ENCODE data around the gene SLC27A1. TPM values are rescaled to one million over a fixed set of nuclear protein-coding genes. Genes with fewer than 3 reads are reported as not detected.

Gene SLC27A1
- polyA plus RNA-seq, 1 of the 3 experiments (the other 2 are of a cell fraction) = 15.0 TPM

DNA sequence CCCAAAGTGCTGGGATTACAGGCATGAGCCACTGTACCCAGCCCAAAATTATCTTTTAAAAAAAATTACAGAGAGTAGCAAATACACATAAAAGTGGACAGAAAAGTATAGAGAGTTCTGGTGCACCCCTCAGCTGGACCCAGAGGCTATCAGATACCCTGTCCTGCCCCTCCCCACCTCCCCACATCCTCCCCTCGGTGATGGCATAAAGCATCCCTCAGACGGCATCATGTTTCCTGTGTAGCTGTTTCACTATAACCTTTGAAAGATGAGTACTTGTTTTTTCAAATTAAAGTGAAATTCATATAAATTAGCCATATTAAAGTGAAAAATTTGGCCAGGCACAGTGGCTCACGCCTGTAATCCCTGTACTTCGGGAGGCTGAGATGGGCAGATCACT, 20.1 kb downstream of the SLC27A1 start:
- Histone ChIP-seq H3K4me3 (ENCODE audit: low read depth in 2 of 2, low read length in 1 of 2) (no peak overlapping the region), H3K9me2 (no peaks in the 10 kb centered on the region), H3K9ac (no peak overlapping the region), H3K36me3 (replicated peaks in 1 of 2; ENCODE audit: control insufficient read depth in 1 of 2, insufficient read depth in 2 of 2, low read length in 1 of 2) (peaks cover 0 to under 1% of the 10 kb centered on the region in 2 experiments), H4K20me1 (ENCODE audit: insufficient read depth) (no peaks in the 10 kb centered on the region), H3K4me2 (no peak overlapping the region), H3K9me3 (no peaks in the 10 kb centered on the region), H3F3A (replicated peaks; ENCODE audit: insufficient read depth) (peaks cover 6% of the 10 kb centered on the region), H3K27ac (ENCODE audit: low read depth in 2 of 2, low read length in 1 of 2) (no peak overlapping the region), H2AFZ (ENCODE audit: low read depth) (no peak overlapping the region), H3K79me2 (ENCODE audit: insufficient read depth) (no peaks in the 10 kb centered on the region), H3K27me3 (ENCODE audit: insufficient read depth) (no peaks in the 10 kb centered on the region), H3K4me1 (ENCODE audit: control insufficient read depth in 1 of 2, insufficient read depth in 2 of 2, low read depth in 1 of 2, low read length in 1 of 2) (no peaks in the 10 kb centered on the region; a peak in 1 of 4 replicates)
- CTCF ChIA-PET = no interaction called here
- no peak for DNase-seq
- POLR2A ChIA-PET = no interaction called here
- TF ChIP-seq SIN3A (IDR thresholded peaks at IDR 0.05; ENCODE audit: borderline replicate concordance, low read depth, low read length) (no peak), FOXM1 (IDR thresholded peaks at IDR 0.05; ENCODE audit: low read depth) (no peak), FOXJ3 (CRISPR knock-in tag; IDR thresholded peaks at IDR 0.05) (no peak), EP300 (IDR thresholded peaks at IDR 0.05; ENCODE audit: borderline replicate concordance in 1 of 2, low read depth in 1 of 2, low read length in 1 of 2) (no peak), YY1 (IDR thresholded peaks at IDR 0.05; ENCODE audit: low read depth) (no peak), GATA2 (CRISPR knock-in tag; IDR thresholded peaks at IDR 0.05) (no peak), EZH2phosphoT487 (IDR thresholded peaks at IDR 0.05; ENCODE audit: borderline replicate concordance, low read depth) (no peak), TAF1 (IDR thresholded peaks at IDR 0.05; ENCODE audit: borderline replicate concordance, low read depth, low read length) (no peak), FOSL2 (IDR thresholded peaks at IDR 0.05; ENCODE audit: borderline replicate concordance, low read depth) (no peak), RAD21 (IDR thresholded peaks at IDR 0.05; ENCODE audit: low read length) (no peak), RFX5 (IDR thresholded peaks at IDR 0.05; ENCODE audit: low read length) (no peak), TCF12 (IDR thresholded peaks at IDR 0.05) (no peak), MXI1 (IDR thresholded peaks at IDR 0.05; ENCODE audit: low read depth, low read length) (no peak)
- TF ChIP-seq, protein P1, sequence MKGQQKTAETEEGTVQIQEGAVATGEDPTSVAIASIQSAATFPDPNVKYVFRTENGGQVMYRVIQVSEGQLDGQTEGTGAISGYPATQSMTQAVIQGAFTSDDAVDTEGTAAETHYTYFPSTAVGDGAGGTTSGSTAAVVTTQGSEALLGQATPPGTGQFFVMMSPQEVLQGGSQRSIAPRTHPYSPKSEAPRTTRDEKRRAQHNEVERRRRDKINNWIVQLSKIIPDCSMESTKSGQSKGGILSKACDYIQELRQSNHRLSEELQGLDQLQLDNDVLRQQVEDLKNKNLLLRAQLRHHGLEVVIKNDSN (IDR thresholded peaks at IDR 0.05; ENCODE audit: borderline replicate concordance, low read depth) = no peak
- TF ChIP-seq, protein P2, sequence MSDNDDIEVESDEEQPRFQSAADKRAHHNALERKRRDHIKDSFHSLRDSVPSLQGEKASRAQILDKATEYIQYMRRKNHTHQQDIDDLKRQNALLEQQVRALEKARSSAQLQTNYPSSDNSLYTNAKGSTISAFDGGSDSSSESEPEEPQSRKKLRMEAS (IDR thresholded peaks at IDR 0.05; ENCODE audit: low read depth) = no peak
- TF ChIP-seq, protein P3, sequence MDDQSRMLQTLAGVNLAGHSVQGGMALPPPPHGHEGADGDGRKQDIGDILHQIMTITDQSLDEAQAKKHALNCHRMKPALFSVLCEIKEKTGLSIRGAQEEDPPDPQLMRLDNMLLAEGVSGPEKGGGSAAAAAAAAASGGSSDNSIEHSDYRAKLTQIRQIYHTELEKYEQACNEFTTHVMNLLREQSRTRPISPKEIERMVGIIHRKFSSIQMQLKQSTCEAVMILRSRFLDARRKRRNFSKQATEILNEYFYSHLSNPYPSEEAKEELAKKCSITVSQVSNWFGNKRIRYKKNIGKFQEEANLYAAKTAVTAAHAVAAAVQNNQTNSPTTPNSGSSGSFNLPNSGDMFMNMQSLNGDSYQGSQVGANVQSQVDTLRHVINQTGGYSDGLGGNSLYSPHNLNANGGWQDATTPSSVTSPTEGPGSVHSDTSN (IDR thresholded peaks at IDR 0.05) = no peak
- TF ChIP-seq, protein P4, sequence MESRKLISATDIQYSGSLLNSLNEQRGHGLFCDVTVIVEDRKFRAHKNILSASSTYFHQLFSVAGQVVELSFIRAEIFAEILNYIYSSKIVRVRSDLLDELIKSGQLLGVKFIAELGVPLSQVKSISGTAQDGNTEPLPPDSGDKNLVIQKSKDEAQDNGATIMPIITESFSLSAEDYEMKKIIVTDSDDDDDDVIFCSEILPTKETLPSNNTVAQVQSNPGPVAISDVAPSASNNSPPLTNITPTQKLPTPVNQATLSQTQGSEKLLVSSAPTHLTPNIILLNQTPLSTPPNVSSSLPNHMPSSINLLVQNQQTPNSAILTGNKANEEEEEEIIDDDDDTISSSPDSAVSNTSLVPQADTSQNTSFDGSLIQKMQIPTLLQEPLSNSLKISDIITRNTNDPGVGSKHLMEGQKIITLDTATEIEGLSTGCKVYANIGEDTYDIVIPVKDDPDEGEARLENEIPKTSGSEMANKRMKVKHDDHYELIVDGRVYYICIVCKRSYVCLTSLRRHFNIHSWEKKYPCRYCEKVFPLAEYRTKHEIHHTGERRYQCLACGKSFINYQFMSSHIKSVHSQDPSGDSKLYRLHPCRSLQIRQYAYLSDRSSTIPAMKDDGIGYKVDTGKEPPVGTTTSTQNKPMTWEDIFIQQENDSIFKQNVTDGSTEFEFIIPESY (IDR thresholded peaks at IDR 0.05; ENCODE audit: borderline replicate concordance, low read depth) = no peak
- TF ChIP-seq, protein P5, sequence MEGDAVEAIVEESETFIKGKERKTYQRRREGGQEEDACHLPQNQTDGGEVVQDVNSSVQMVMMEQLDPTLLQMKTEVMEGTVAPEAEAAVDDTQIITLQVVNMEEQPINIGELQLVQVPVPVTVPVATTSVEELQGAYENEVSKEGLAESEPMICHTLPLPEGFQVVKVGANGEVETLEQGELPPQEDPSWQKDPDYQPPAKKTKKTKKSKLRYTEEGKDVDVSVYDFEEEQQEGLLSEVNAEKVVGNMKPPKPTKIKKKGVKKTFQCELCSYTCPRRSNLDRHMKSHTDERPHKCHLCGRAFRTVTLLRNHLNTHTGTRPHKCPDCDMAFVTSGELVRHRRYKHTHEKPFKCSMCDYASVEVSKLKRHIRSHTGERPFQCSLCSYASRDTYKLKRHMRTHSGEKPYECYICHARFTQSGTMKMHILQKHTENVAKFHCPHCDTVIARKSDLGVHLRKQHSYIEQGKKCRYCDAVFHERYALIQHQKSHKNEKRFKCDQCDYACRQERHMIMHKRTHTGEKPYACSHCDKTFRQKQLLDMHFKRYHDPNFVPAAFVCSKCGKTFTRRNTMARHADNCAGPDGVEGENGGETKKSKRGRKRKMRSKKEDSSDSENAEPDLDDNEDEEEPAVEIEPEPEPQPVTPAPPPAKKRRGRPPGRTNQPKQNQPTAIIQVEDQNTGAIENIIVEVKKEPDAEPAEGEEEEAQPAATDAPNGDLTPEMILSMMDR (IDR thresholded peaks at IDR 0.05) = no peak
- 73% methylated on average over 4 of the region's 4 CpGs for WGBS (ENCODE audit: low lambda C conversion rate)
